EL (cell line): Measurements from ENCODE around the gene ZNF791.
"Not testable (repeated sequence)": the region's sequence is repeated elsewhere in the genome, so short reads cannot be mapped to it uniquely, and the experiment has no call there.

Experiments used
- DNase-seq: peaks from one replicate; pipeline ENCODE4 v3.0.0-alpha.2; 2016

Gene ZNF791

DNA sequence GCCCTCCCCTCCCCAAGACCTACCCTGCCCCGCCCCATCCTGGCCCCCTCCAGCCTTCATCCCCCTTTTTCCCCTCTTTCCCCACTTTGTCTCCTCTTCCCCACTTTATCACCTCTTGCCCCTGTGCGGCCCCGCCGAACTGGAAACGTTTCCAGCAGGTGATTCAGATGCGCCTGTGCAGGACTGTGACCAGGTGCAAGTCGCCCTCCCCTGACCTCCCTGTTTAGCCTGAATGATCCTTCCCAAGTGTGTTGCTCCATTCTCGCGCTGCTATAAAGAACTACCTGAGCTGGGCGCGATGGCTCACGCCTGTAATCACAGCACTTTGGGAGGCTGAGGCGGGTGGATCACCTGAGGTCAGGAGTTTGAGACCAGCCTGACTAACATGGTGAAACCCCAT is 25.9 kb downstream of the ZNF791 start:
- no peak for DNase-seq

DNA sequence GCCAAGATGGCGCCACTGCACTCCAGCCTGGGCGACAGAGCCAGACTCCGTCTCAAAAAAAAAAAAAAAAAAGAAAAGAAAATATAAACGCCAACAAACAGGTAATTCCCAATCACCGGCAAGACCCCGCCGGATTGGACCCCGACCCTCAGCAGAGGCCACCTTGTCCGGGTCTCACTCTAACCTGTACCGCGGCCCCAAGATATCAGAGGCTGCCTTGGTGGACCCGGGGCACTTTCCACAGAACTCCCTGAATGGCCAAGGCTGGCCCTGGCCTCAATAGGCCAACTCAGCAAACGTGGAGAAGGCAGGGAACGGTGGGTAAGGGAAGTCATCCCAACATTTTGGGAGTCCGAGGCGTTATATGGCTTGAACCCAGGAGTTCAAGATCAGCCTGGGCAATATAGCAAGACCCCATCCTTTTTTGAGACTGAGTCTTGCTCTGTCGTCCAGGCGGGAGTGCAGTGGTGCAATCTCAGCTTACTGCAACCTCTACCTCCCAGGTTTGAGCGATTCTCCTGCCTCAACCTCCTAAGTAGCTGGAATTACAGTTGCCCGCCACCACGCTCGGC is 28.0 kb downstream of the ZNF791 start:
- no peak for DNase-seq

DNA sequence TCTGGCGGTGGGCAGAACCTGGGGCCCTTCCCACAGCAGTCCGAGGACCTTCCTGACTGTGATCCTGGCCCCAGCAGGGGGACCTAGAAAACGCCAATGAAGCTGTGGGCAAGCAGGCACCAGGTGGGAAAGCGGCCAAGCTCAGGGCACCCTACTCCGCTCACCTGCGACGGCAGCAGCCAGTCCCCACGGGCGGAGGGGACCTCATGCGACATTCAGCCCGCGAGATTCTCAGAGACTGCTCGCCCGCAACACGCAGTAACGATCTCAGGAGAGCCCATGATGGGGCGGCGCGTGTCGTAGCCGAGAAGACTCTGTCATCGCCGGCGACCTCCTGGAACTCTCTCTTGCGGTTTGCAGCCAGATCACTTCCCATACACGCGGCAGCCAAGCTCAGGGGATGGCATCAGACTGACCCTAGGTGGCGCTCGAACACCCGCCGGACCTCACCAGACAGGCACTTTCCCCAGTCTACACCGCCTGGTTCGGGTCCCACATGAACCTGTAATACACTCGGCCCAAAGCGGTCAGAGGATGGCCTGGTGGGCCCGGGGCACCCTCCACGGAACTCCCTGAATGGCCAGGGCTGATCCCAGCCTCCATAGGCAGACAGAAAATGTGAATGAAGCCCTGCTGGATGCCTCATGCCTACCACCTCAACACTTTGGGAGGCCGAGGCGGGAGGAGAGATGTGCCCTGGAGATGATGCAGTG is 29.3 kb downstream of the ZNF791 start:
- DNase-seq: peak; percentile 86

DNA sequence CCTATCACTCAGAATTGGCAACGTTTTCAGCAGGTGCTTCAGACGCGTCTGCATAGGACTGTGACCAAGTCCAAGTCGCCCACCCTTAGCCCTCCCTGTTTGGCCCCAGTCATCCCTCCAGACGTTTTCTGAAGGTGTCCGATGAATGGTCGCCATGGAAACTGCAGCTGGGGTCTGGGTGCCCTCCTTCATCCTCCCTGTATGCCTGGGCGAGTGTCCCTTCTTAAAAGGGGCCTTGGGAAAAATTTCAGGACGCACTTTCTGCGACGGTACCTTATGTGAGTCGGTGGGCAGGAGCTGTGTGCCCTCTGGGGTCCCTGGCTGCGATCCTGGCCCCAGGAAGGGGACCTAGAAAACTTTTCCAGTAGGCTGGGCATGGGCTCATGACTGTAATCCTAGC is 30.7 kb downstream of the ZNF791 start:
- DNase-seq: no peak

DNA sequence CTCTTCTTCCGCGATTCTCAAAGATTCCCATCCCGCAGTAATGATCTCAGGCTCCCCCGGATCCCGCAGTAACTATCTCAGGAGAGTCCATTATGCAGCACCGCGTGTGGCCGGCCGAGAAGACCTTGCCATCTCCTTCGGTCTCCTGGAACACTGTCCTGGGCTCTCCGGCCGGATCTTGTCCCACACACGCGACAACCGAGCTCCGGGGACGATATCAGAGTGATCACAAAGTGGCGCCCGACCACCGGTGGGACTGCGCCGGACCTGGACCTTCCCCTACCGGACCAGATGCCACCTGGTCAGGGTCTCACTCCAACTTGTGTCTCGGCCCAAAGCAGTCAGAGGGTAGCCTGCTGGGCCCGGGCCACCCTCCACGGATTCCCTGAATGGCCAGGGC is 31.8 kb downstream of the ZNF791 start:
- no peak for DNase-seq

DNA sequence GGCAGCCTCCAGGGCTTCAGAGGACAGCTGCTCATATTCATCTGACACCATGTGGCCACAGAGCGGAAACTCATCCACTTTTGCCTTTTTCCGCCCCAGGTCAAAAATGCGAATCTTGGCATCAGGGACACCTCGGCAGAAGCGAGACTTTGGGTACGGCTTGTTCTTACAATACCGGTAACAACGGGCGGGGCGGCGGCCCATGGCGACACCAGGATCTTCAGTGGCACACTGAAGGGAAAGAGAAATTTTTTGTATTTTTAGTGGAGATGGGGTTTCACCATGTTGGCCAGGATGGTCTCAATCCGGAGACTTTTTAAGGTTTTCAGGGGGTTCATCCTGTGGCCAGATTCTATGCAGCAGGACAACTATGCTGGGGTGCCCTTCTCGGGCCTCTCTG is 33.0 kb downstream of the ZNF791 start:
- not testable (repeated sequence) for DNase-seq

DNA sequence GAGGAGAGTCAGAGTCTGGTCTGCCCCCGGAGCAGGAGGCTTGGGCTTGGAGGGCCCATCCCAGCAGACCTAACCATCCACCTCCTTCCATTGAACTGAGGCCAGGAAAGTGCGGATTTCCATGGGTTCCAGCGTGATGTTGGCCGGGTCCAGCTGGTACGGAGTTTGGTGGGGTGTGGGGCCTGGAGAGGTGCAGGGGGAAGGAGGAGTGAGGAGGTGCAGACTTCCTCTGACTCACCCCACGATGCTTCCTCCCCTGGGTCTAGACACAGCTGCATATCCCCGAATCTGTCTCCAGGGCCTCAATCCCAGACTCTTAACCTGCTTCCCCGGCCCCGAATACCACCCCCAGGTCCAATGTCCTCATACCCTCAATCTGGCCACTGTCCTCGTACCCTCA is 35.8 kb downstream of the ZNF791 start:
- DNase-seq: no peak

DNA sequence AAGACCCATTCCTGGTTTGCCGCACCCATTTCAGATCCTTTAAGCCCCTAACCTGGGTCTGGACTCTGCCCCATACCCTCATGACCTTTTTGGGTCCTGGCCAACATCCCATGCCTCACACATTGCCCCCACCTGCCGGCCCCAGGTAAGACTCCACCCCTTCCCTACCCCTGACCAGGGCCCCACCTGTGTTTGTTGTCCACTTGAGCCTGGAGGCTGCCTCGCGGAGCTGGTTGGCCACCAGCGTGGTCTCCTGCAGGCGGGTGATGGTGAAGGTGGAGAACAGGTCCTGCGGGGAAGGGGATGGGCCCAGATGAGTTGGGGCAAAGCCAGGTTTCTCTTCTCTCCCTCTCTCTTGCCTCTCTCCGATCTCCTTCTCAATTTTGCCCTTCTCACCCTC is 36.3 kb downstream of the ZNF791 start:
- DNase-seq: no peak

DNA sequence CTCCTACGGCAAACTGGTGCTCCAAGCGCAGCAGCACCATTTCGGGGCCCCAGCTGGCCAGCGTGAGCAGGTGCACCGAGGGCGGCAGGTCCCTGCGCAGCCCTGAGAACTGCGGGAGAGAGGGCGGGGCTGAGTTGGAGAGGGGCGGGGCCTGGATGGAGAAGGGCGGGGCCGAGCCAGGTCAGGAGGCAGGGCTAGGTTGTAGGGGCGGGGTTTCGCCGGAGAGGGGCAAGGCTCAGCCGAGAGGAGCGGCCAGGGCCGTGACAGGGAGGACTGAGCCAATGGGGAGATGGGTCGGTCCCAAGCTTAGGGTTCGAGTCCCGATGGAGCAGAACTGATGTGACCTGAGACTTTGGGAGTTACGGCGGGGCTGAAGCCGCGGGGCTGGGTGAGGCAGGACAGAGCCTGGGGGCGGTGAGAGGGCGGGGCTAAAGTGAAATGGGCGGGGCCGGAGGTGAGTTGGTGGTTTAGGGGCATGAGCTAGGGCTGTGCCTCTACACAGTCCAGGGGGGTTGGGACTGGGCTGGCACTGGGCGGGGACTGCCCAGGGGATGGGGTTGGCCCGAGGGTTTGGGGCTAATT is 36.9 kb downstream of the ZNF791 start:
- peak; percentile 36 for DNase-seq

DNA sequence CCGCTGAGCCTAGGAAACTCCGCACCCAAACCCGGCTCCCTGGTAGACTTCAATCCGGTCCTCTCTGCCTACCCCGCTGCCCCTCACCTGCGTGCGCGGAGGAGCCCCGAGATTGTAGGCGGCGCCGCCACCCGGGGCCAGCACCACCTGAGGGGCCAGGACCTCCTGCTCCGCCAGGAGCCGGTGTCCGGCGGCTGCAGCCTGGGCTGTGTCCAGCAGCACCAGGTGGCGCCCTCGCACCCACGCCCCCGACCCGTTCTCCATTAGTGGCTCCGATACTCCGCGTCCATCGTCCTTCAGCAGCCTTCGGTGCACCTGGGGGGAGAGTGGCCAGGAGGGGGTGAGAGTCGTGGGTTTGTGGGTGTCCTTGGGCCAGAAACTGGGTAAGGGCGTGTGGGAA is 37.4 kb downstream of the ZNF791 start:
- no peak for DNase-seq

DNA sequence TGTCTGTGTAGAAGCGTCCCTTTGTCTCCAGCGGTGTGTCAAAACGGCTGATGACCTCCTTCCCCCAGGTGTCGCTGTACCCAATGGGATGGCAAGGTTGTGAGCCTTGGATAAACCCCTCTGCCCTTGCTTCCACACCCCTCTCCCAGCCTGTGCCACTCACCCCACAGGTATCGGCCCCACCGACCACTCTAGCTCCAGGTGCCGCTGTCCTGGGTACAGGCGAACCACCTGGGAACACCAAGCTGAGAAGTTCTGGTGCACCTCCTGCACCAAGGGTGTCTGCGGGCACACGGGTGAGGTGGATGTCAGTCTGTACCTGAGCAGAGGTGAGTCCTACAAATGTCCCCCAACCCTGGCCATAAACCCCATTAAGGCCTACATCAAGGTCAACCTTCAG is 39.2 kb downstream of the ZNF791 start:
- DNase-seq: no peak

DNA sequence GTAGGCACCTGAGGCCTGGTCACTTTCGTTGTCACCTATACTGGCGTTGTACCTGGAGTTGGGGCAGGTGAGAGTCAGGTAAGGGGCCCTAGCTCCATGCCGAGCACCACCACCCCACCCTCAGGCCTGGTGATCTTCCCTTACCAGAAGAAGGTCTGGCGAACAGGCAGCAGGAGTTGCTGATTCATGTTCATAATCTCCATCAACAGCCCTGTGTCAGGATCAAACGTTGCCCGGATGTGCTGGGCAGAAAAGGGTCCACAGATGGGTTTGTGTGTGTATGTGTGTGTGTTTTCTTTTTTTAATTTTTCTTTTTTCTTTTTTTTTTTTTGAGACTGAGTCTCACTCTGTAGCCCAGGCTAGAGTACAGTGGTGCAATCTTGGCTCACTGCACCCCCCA is 41.5 kb downstream of the ZNF791 start:
- DNase-seq: no peak

DNA sequence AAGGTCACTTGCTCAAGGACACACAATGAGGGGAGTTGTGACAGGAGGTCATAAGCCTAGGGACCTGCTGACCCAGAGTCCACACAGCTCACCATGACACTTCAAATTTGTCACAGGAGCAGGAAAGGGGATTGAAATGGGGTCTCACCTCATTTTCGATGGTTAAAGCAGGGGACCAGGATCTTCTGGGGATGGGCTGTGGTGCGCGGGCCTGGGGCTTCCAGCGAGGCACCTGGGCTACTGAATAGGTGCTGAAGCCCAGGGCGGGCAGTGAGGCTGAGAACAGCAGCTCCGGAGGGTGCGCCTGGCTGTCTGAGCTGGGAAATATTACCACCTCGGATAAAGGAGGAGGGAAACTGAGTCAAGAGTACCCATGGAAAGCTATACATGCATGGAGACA is 44.8 kb downstream of the ZNF791 start:
- no peak for DNase-seq

DNA sequence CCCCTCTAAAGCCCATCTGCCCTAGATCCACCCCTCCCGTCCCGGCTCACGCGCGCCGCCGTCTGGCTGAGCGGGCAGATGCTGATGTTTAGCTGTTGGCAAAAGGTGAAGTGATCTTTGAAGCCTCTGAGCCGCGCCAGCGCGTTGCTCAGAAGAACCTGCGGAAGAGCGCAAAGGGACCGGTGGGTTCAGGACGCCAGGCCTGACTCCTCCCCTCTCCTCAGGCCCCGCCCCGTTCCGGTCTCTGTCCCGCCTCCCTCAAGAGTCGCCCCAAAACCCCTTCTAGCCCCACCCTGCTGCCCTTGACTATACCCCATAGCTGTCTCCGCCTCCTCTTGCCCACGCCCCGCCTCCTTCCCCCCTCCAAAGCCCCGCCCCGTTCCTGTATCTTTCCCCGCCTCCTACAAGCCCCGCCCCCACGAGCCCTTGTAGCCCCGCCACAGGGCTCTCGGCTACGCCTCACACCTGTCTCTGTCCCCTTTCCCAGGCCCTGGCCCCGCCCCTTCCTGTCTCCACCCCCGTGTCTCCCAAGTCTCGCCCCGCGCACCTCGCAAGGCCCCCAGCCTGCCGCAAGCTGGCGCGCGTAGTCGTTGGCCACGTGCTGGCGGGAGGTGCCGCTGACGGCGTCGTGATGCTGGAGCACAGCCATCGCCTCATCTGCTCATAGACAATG is 46.3 kb downstream of the ZNF791 start:
- no peak for DNase-seq

DNA sequence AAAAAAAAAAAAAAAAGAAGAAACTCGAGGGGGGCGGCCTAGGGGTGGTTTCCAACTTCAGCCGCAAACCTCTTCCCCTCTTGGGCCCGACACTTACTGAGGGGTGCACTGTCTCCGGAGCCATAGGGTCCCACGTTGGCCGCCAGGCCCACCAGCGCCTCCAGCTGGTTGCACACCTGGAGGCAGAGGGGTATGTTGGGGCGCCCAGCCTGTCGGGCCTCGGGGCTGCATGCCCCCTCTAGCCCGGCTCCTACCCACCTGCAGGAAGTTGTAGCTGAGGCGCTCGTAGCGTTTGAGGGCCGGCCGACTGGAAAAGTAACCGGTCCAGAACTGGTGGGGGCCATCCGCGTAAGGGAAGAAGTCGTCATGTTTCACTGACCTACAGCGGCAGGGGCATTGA is 47.2 kb downstream of the ZNF791 start:
- no peak for DNase-seq

DNA sequence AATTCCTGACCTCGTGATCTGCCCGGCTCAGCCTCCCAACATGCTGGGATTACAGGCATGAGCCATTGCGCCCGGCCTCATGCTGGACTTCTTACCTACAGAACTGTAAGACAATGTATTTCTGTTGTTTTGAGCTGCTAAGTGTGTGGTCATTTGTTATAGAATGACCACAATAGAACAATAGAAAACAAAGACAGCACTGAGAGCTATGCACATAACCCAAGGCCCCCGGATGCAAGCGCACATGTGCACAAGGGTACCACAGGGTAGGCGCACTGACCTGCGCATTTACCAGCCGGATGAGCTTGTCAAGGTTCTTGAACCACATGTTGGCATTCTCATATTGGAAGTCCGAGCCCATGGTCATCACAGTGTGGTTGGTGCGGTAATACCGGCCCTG is 50.3 kb downstream of the ZNF791 start:
- DNase-seq: no peak

DNA sequence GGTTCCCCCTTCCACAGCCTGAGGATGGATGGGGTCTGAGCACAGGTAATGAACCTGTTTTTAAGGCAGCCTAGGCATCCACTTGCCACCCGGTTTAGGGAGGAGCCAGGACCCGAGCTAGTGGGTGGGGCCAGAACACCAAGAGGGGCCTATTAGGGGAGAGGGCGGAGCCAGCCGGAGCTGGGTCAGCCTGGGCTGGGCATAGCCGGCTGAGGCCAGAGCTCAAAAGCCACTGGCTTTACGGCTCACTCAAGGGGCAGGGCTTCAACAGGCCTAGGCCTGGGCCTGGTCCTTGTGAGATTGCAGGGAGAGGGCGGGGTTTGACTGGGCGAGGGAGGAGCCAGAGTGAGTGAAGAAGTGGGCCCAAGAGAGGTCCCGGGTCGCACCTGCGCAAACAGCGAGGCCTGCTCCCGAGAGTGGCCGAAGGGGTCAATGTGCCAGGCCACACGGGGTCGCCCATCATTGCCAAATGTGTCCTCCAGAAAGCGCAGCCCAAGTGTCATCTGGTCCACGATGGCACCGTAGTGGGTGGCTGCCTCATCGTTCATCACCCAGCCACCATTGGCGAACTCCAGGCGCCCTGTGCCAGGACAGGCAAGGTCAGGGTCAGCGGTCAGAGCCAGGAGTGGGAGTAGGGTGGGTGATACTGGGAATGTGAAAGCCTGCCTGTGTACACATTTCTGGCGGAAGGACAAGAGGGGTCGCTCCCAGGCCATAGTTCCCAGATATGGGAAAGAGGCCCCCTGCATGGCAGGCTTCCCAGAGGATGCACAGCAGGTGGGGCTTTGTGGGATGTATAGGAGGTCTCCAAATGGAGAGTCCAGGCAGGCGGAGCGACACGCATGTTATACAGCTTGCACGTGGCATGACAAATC is 53.9 kb downstream of the ZNF791 start:
- peak; percentile 32 for DNase-seq

DNA sequence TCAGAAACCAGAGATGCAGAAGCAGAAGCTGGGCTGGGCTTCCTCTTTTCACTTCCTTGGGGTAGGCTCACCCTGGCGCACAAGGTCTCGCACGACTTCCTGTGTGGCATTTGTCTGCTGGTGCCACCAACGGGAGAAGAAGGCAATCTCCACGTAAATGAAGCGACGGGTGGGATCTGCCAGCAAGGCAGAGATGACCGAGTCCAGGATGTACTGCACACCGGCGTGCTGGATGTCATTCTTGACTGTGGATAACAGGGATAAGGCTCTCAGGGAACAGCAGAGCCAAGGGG is 54.5 kb downstream of the ZNF791 start:
- DNase-seq: no peak

DNA sequence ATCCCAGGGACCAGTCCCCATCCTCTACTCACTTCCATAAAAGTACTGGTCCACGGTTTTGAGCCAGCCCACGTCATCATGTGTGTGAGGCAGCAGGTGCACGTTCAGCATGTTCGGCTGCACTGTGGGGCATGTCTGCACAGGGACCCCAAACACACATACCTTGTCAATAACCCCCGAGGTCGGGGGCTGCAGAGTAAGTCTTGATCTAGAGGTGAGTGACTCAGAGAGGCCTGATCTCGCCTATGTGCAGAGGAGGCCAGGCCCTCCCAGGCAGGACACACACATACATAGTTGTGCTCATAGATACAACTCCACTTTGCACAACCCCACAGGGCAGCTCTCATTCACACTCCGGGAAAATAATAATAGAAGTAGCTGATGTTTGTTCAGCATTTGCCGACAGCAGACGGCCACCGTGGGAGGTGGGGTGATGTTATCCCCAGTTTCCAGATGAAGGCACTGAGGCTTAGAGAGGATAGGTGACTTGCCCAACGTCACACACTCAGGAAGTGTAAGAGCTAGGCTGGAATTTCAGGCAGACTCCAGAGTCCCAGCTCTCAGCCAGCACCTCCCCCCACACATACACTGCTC is 55.0 kb downstream of the ZNF791 start:
- no peak for DNase-seq

DNA sequence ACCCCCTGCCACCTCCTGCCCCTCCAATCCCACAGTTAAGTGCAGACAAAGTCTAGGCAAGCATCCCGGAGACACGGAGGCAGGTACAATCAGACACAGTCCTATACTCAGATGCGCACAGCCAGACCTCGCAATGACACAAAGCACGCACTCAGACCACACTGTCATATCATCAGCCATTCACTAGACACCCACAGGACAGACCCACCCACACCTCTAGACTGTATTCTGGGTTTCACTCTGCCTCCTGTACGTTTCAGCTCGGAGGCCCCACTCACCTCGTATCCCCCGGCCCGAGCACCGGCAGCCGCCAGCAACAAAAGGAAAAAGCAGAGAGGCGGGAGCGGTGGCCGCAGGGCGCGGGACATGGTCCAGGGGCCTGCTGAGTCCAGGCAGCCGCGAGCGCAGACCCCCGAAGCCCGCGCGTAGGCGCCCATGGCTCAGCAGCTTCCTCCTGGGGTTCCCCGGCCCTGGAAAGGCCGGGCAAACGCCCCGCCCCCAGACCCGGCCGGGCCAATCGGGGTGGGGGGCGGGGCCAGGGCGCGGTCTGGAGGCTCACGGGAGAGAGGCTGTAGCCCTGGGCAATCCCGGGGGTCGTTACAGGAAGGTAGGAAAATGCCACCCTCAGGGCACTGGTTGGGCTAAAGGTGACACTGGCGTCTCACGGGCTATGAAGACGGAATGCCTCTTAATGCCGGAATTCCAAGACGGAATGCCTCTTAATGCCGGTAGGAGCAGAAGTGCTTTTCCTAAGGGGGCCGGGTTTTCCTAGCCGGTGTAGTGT is 55.7 kb downstream of the ZNF791 start, which contains the start of the genes MAN2B1 and WDR83:
TSS of gene MAN2B1 (minus strand) at position 478 of the 784 bp plus-strand sequence. CDS start at position 437, 41 bp downstream.
TSS of gene WDR83 (plus strand) at position 543 of the 784 bp plus-strand sequence. CDS start 2,984 bp downstream, outside the sequence.
- peak; percentile 78 for DNase-seq

DNA sequence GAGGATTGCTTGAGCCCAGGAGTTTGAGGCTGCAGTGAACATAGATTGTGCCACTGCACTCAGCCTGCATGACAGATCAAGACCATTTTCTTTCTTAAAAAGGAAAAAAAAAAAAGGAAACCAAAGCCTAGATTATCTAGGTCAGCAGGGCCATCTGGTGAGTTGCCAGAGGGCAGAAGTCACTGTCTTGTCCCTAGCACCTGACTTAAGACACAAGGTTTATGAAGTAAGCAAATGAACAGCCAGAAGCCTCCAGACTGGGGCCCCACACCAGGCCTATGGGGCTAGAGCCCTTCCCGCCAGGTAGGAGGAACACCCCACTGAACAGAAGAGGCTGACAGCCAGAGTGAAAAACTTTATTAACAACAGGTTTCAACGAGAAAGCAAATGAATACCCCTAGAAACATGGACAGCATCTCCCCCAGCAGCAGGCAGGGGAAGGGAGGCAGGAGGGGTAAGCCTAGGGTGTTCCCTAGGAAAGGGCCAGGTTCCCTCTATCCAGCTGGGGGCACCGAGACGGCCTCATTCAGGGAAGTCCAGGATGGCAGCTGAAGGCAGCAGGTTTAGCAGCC is 57.1 kb downstream of the ZNF791 start:
- DNase-seq: no peak
